ENCODE measurements around the gene SLC22A5.

- no peak for TF ChIP-seq CTCF (IDR thresholded peaks at IDR 0.05)
- no peak for TF ChIP-seq POLR2A (IDR thresholded peaks at IDR 0.05)
Measured at GRCh38 chr5:132372542-132372941, 3.0 kb downstream of the SLC22A5 start.
